A549 (cell line): ENCODE results near the gene ARHGAP42. TPM values are rescaled to one million over a fixed set of nuclear protein-coding genes. Genes with fewer than 3 reads are reported as not detected.

Source experiments
- ATAC-seq, 2 experiments: fragments of 200-7000 bp in 1 of 2; fragments of >200 bp in 1 of 2; cut with Nextera tagmentation in 1 of 2; cut with Tn5 transposase in 1 of 2; 3 replicates each; pipeline versions ENCODE4 v1.8.0 to v1.9.1; 2018 to 2020; ENCODE audit warnings: mild to moderate bottlenecking in 1 of 2, moderate library complexity in 1 of 2
- CTCF ChIA-PET: fragments of 300-600 bp; sonication (Branson Sonifier 250); formaldehyde crosslinking; extraction: SDS; loops from one replicate; lab custom pipeline; 2021; ENCODE audit warnings: antibody characterized with exemption, inconsistent platforms; lab: Yijun Ruan, JAX
- POLR2A ChIA-PET: fragments of 350-600 bp; formaldehyde crosslinking; extraction: SDS; loops from one replicate; lab custom pipeline; 2021; ENCODE audit warnings: antibody characterized with exemption, inconsistent platforms; lab: Yijun Ruan, JAX
- DNase-seq, 2 experiments: peaks; one replicate each; pipeline versions ENCODE4 v3.0.0 to v3.0.0-alpha.2; 2011 to 2016; ENCODE audit warnings: low read depth in 1 of 2, low spot score in 1 of 2
- FAIRE-seq: peaks from 2 replicates; lab custom pipeline; 2011; peaks lifted over from hg19 to GRCh38; lab: Jason Lieb, UNC
- H3K27ac ChIP-seq, 2 experiments: fragments of >200 bp; sonication (Bioruptor Twin); formaldehyde crosslinking; 3 replicates each; pipeline ENCODE4 v1.5.1; 2016 to 2017
- H3K4me1 ChIP-seq: fragments of >200 bp; sonication (Bioruptor Twin); formaldehyde crosslinking; 3 replicates; pipeline ENCODE4 v1.6.1; 2016
- H3K4me2 ChIP-seq: fragments of >200 bp; sonication (Bioruptor Twin); formaldehyde crosslinking; 3 replicates; pipeline ENCODE4 v1.6.1; 2016
- H3K4me3 ChIP-seq: fragments of >200 bp; sonication (Bioruptor Twin); formaldehyde crosslinking; 3 replicates; pipeline ENCODE4 v1.5.1; 2016
- H3K9me3 ChIP-seq: fragments of >200 bp; sonication (Bioruptor Twin); formaldehyde crosslinking; 3 replicates; pipeline ENCODE4 v1.6.1; 2016
- E2F6 ChIP-seq: IDR thresholded peaks from 2 replicates; pipeline ENCODE4 v1.6.1; 2012; ENCODE audit warnings: low read depth, borderline replicate concordance
- EHF ChIP-seq: fragments of 250-450 bp; sonication (Bioruptor Pico); IDR thresholded peaks from 2 replicates; pipeline ENCODE4 v1.5.0; 2020; ENCODE audit warnings: mild to moderate bottlenecking
- EP300 ChIP-seq, 2 experiments: fragments of >200 bp; sonication (Bioruptor Twin); formaldehyde crosslinking; IDR thresholded peaks; 2 replicates in 1 of 2; 3 replicates in 1 of 2; pipeline ENCODE4 v1.6.1; 2016 to 2017
- FOXS1 ChIP-seq: fragments of 250-450 bp; sonication (Bioruptor Pico); IDR thresholded peaks from 2 replicates; pipeline ENCODE4 v1.5.0; 2020; ENCODE audit warnings: mild to moderate bottlenecking, moderate library complexity
- HOXB13 ChIP-seq: fragments of 250-450 bp; sonication (Bioruptor Pico); IDR thresholded peaks from 2 replicates; pipeline ENCODE4 v1.5.0; 2020; ENCODE audit warnings: low read depth, mild to moderate bottlenecking, moderate library complexity
- MAFK ChIP-seq: fragments of 450-650 bp; IDR thresholded peaks from 2 replicates; pipeline ENCODE4 v1.6.1; 2014; ENCODE audit not compliant: partially characterized antibody
- MAX ChIP-seq: IDR thresholded peaks from 2 replicates; pipeline ENCODE4 v1.6.1; 2012
- WGBS: methylation state at CpG from one replicate; pipeline ENCODE4 v1.1.6; 2017; ENCODE audit errors: missing lambda C conversion rate; 5-methylcytosine and 5-hydroxymethylcytosine counted together
- polyA plus RNA-seq, 4 experiments: library from polyadenylated mRNA; depleted of rRNA in 3 of 4; stranded (reverse); fragments of >200 nt; fragmentation: RNase III in 1 of 4; extraction: RNeasy Plus Mini Kit Qiagen cat#74134 plus additional on column Dnase treatment in 1 of 4; gene quantifications; 2 replicates in 3 of 4; 3 replicates in 1 of 4; pipeline ENCODE4 v1.2.3, GENCODE V29; 2011 to 2017
- small RNA-seq, 6 experiments: library from RNA; depleted of rRNA; stranded (forward); fragments of <200 nt; gene quantifications; one replicate each; pipeline ENCODE3, GENCODE V24; 2012

ARHGAP42 gene
- polyA plus RNA-seq, 2 of the 4 experiments (the other 2 are of a cell fraction) = 5.1 to 17.0 TPM

GRCh38 chr11:101035872-101036271, 348.8 kb downstream of the ARHGAP42 start:
- CTCF ChIA-PET = no interaction called here
- WGBS = 6% methylated on average over 1 of the region's 1 CpG
- H3K4me1 ChIP-seq = no peaks in the 10 kb centered on the region
- H3K27ac ChIP-seq = no peak overlapping the region
- H3K4me3 ChIP-seq = no peak overlapping the region
- no peak for ATAC-seq
- TF ChIP-seq E2F6 = no peak
- no peak for TF ChIP-seq MAFK
- no peak for TF ChIP-seq FOXS1
- TF ChIP-seq EHF = no peak
- TF ChIP-seq EP300 (IDR thresholded peaks at IDR 0.05) = no peak
- TF ChIP-seq HOXB13 (CRISPR knock-in tag) = no peak
- no peak for TF ChIP-seq MAX
- DNase-seq = no peak
- no peak for FAIRE-seq
- POLR2A ChIA-PET = no interaction called here
- H3K9me3 ChIP-seq = no peaks in the 10 kb centered on the region
- no peak overlapping the region for H3K4me2 ChIP-seq

Small RNAs within 50 kb of the gene (small RNA-seq; reads per million reads assigned to genes)
- 0 reads per million in 6 experiments for gene RN7SL222P
